H1 (cell line): ENCODE results near the gene DNAJC17. TPM values are rescaled to one million over a fixed set of nuclear protein-coding genes. Genes with fewer than 3 reads are reported as not detected.

ENCODE experiments used
- CTCF ChIA-PET: fragments of 300-600 bp; sonication (Branson Sonifier 250); formaldehyde crosslinking; loops from one replicate; lab custom pipeline; 2021; ENCODE audit not compliant: partially characterized antibody; lab: Charles Lee
- POLR2A ChIA-PET: fragments of 300-600 bp; sonication (Branson Sonifier 250); formaldehyde crosslinking; loops from one replicate; lab custom pipeline; 2021; ENCODE audit warnings: inconsistent platforms; ENCODE audit not compliant: partially characterized antibody; lab: Charles Lee
- DNase-seq, 2 experiments: peaks; one replicate each; pipeline versions ENCODE4 v3.0.0 to v3.0.0-alpha.2; 2010 to 2022; ENCODE audit warnings: low spot score in 2 of 2, low read depth in 1 of 2, mixed read lengths in 1 of 2
- FAIRE-seq: peaks from 2 replicates; lab custom pipeline; 2011; peaks lifted over from hg19 to GRCh38; lab: Jason Lieb, UNC
- H2AFZ ChIP-seq: 2 replicates; pipeline ENCODE4 v1.8.1; 2012; ENCODE audit warnings: low read length, inconsistent platforms
- H2AK5ac ChIP-seq: 2 replicates; pipeline ENCODE4 v1.6.1; 2013; ENCODE audit warnings: low read depth, low read length
- H2BK120ac ChIP-seq: replicated peaks from 2 replicates; pipeline ENCODE3; 2013; ENCODE audit warnings: low read depth, low read length, inconsistent platforms
- H2BK12ac ChIP-seq: 2 replicates; pipeline ENCODE4 v1.6.1; 2013; ENCODE audit warnings: low read depth, low read length
- H2BK15ac ChIP-seq: 2 replicates; pipeline ENCODE4 v1.6.1; 2013; ENCODE audit warnings: low read length
- H2BK20ac ChIP-seq: 2 replicates; pipeline ENCODE4 v1.6.1; 2013; ENCODE audit warnings: low read length
- H2BK5ac ChIP-seq: 2 replicates; pipeline ENCODE4 v1.6.1; 2013; ENCODE audit warnings: low read depth, low read length
- H3K14ac ChIP-seq: 2 replicates; pipeline ENCODE4 v1.6.1; 2013; ENCODE audit warnings: inconsistent platforms; ENCODE audit not compliant: insufficient read length
- H3K18ac ChIP-seq: 2 replicates; pipeline ENCODE4 v1.6.1; 2013; ENCODE audit warnings: low read length; ENCODE audit errors: extremely low read depth
- H3K23ac ChIP-seq: 2 replicates; pipeline ENCODE4 v1.6.1; 2013; ENCODE audit warnings: inconsistent platforms; ENCODE audit not compliant: insufficient read length
- H3K23me2 ChIP-seq: 2 replicates; pipeline ENCODE4 v1.6.1; 2013; ENCODE audit warnings: low read depth, low read length
- H3K27ac ChIP-seq: 2 replicates; pipeline ENCODE4 v1.6.1; 2011; ENCODE audit warnings: low read depth, low read length, inconsistent platforms
- H3K27me3 ChIP-seq, 4 experiments: replicated peaks in 1 of 4; 1 replicate in 1 of 4; 2 replicates in 3 of 4; pipeline versions ENCODE4 v1.6.1 to v1.8.1; 2011 to 2013; ENCODE audit warnings: low read length in 3 of 4, mild to moderate bottlenecking in 3 of 4, inconsistent platforms in 2 of 4, mixed read lengths in 2 of 4, moderate library complexity in 1 of 4; ENCODE audit not compliant: control insufficient read depth in 3 of 4, insufficient read depth in 3 of 4; ENCODE audit errors: extremely low read depth in 1 of 4
- H3K36me3 ChIP-seq, 4 experiments: 2 replicates each; pipeline versions ENCODE4 v1.6.1 to v1.8.1; 2011 to 2013; ENCODE audit warnings: mild to moderate bottlenecking in 4 of 4, low read length in 3 of 4, moderate library complexity in 2 of 4, control low read depth in 1 of 4, inconsistent platforms in 1 of 4; ENCODE audit not compliant: insufficient read depth in 4 of 4, control insufficient read depth in 2 of 4
- H3K4ac ChIP-seq: replicated peaks from 2 replicates; pipeline ENCODE3; 2013; ENCODE audit warnings: low read length, low read depth, mixed read lengths, inconsistent platforms; ENCODE audit not compliant: insufficient read length
- H3K4me1 ChIP-seq, 4 experiments: replicated peaks in 1 of 4; 1 replicate in 1 of 4; 2 replicates in 3 of 4; pipeline versions ENCODE4 v1.6.1 to v1.8.1; 2011 to 2013; ENCODE audit warnings: low read length in 3 of 4, inconsistent platforms in 2 of 4, mixed read lengths in 1 of 4; ENCODE audit not compliant: insufficient read depth in 4 of 4, control insufficient read depth in 3 of 4
- H3K4me2 ChIP-seq, 2 experiments: 2 replicates each; pipeline versions ENCODE4 v1.6.1 to v1.8.1; 2011 to 2013; ENCODE audit warnings: low read depth in 2 of 2, low read length in 2 of 2, control low read depth in 1 of 2, inconsistent platforms in 1 of 2, mild to moderate bottlenecking in 1 of 2; ENCODE audit not compliant: insufficient read depth in 1 of 2
- H3K4me3 ChIP-seq, 4 experiments: fragments of 200-600, 300-600 bp in 1 of 4; sonication (generic), shearing (Covaris generic), sonication (Bioruptor Twin) in 1 of 4; 2 replicates each; pipeline versions ENCODE4 v1.5.1 to v1.8.1; 2011 to 2016; ENCODE audit warnings: low read length in 4 of 4, low read depth in 3 of 4, control low read depth in 2 of 4, inconsistent platforms in 2 of 4, mild to moderate bottlenecking in 2 of 4, mixed read lengths in 1 of 4, moderate library complexity in 1 of 4; ENCODE audit not compliant: insufficient read depth in 2 of 4; ENCODE audit errors: extremely low read depth in 1 of 4
- H3K56ac ChIP-seq: replicated peaks from 2 replicates; pipeline ENCODE3; 2013; ENCODE audit warnings: low read depth, mild to moderate bottlenecking, mixed read lengths, low read length, inconsistent platforms; ENCODE audit not compliant: insufficient read length
- H3K79me1 ChIP-seq: 2 replicates; pipeline ENCODE4 v1.6.1; 2013; ENCODE audit warnings: low read depth, low read length, control low read depth
- H3K79me2 ChIP-seq, 2 experiments: 2 replicates each; pipeline versions ENCODE4 v1.6.1 to v1.8.1; 2012 to 2013; ENCODE audit warnings: low read length in 2 of 2, mild to moderate bottlenecking in 2 of 2, inconsistent platforms in 1 of 2; ENCODE audit not compliant: insufficient read depth in 2 of 2, control insufficient read depth in 1 of 2
- H3K9ac ChIP-seq, 4 experiments: replicated peaks in 1 of 4; 1 replicate in 1 of 4; 2 replicates in 3 of 4; pipeline versions ENCODE4 v1.6.1 to v1.8.1; 2011 to 2013; ENCODE audit warnings: low read depth in 3 of 4, low read length in 3 of 4, control low read depth in 2 of 4, mild to moderate bottlenecking in 2 of 4, moderate library complexity in 2 of 4, inconsistent platforms in 1 of 4; ENCODE audit errors: extremely low read depth in 1 of 4
- H3K9me3 ChIP-seq, 2 experiments: 2 replicates each; pipeline versions ENCODE4 v1.6.1 to v1.8.1; 2012 to 2013; ENCODE audit warnings: mild to moderate bottlenecking in 2 of 2, moderate library complexity in 2 of 2, control low read depth in 1 of 2, inconsistent platforms in 1 of 2, low read depth in 1 of 2, low read length in 1 of 2, mixed read lengths in 1 of 2; ENCODE audit not compliant: insufficient read depth in 2 of 2
- H4K20me1 ChIP-seq, 2 experiments: replicated peaks in 1 of 2; 2 replicates each; pipeline versions ENCODE3 to v1.8.1; 2011 to 2013; ENCODE audit warnings: inconsistent platforms in 2 of 2, low read length in 2 of 2, mild to moderate bottlenecking in 1 of 2; ENCODE audit not compliant: insufficient read depth in 2 of 2, control insufficient read depth in 1 of 2
- H4K5ac ChIP-seq: 2 replicates; pipeline ENCODE4 v1.6.1; 2013; ENCODE audit warnings: low read length, low read depth, mixed read lengths, inconsistent platforms; ENCODE audit not compliant: insufficient read length
- H4K8ac ChIP-seq: 2 replicates; pipeline ENCODE4 v1.8.0; 2013; ENCODE audit warnings: mild to moderate bottlenecking, moderate library complexity, low read length, inconsistent platforms; ENCODE audit not compliant: insufficient read depth; ENCODE audit errors: extremely low read depth
- H4K91ac ChIP-seq: replicated peaks from 2 replicates; pipeline ENCODE3; 2013; ENCODE audit warnings: low read length, mixed read lengths, inconsistent platforms; ENCODE audit not compliant: insufficient read length
- POLR2AphosphoS5 ChIP-seq: IDR thresholded peaks from 2 replicates; pipeline ENCODE4 v1.6.1; 2011; ENCODE audit warnings: low read depth, low read length
- SIN3A ChIP-seq, 2 experiments: IDR thresholded peaks in 1 of 2; conservative IDR thresholded peaks in 1 of 2; 2 replicates each; pipeline ENCODE4 v1.6.1; 2011 to 2012; ENCODE audit warnings: low read length in 2 of 2, improper control_type of control experiment in 1 of 2, low read depth in 1 of 2, mild to moderate bottlenecking in 1 of 2
- SIRT6 ChIP-seq: IDR thresholded peaks from one replicate; pipeline ENCODE4 v1.7.1; 2012; ENCODE audit warnings: low read length, inconsistent platforms
- SIX5 ChIP-seq: IDR thresholded peaks from 2 replicates; pipeline ENCODE4 v1.6.1; 2011; ENCODE audit warnings: mild to moderate bottlenecking, low read depth, low read length
- SP2 ChIP-seq: IDR thresholded peaks from 2 replicates; pipeline ENCODE4 v1.6.1; 2012; ENCODE audit warnings: mild to moderate bottlenecking, low read length, inconsistent platforms
- TAF1 ChIP-seq: IDR thresholded peaks from 2 replicates; pipeline ENCODE4 v1.6.1; 2011; ENCODE audit warnings: mild to moderate bottlenecking, low read depth, low read length
- TAF7 ChIP-seq: optimal IDR thresholded peaks from 2 replicates; pipeline ENCODE3; 2011; ENCODE audit warnings: low read depth, mild to moderate bottlenecking, inconsistent platforms, low read length, moderate library complexity, borderline replicate concordance
- WGBS, 2 experiments: shearing (Covaris generic) in 1 of 2; methylation state at CpG; one replicate each; pipeline versions ENCODE4 v1.1.6 to v1.1.7; 2013 to 2015; ENCODE audit warnings: low lambda C conversion rate in 2 of 2, mixed read lengths in 2 of 2, inconsistent platforms in 1 of 2, low coverage in 1 of 2, missing lambda C conversion rate in 1 of 2; ENCODE audit not compliant: insufficient replicate concordance in 2 of 2, insufficient coverage in 1 of 2, insufficient read length in 1 of 2; ENCODE audit errors: extremely low coverage in 1 of 2, missing lambda C conversion rate in 1 of 2; 5-methylcytosine and 5-hydroxymethylcytosine counted together
- polyA plus RNA-seq, 7 experiments: library from polyadenylated mRNA; depleted of rRNA in 3 of 7; stranded (reverse) in 5 of 7; unstranded in 2 of 7; fragments of >200 nt in 5 of 7; fragments of 200-250 nt in 2 of 7; gene quantifications; 1 replicate in 5 of 7; 2 replicates in 1 of 7; 4 replicates in 1 of 7; pipeline versions ENCODE4 v1.2.1 to v1.2.3, GENCODE V29; 2011 to 2013; ENCODE audit warnings: missing spikeins in 2 of 7, mixed read lengths in 2 of 7
- total RNA-seq: library from RNA; stranded (reverse); fragmentation: NEBNext Ultra II Directional; extraction: Animal tissue kit (Norgen Biotek cat#: 25700); gene quantifications from 2 replicates; pipeline ENCODE4 v1.2.1, GENCODE V29; 2021

Gene DNAJC17
- total and polyA plus RNA-seq, 2 of the 8 experiments (the other 6 are each of a cell fraction or from before 2014, with no cell fraction given), result 39.5 to 45.4 TPM

- Histone ChIP-seq H3K56ac (no peak overlapping the region), H2BK120ac (no peak overlapping the region), H3K27ac (no peak overlapping the region), H3K36me3 (peaks cover 0 to 2% (median 0%) of the 10 kb centered on the region in 4 experiments; a peak in 3 of 8 replicates), H3K4ac (no peak overlapping the region), H3K23me2 (peaks cover 13% of the 10 kb centered on the region), H4K91ac (no peak overlapping the region), H3K9me3 (no peaks in the 10 kb centered on the region), H4K20me1 (peaks cover 5 to 13% of the 10 kb centered on the region in 2 experiments), H3K79me2 (peaks cover 0 to 22% of the 10 kb centered on the region in 2 experiments; a peak in 3 of 4 replicates), H2BK15ac (no peak overlapping the region), H2BK12ac (no peak overlapping the region), H4K5ac (no peak overlapping the region), H3K23ac (no peak overlapping the region), H3K4me2 (no peak overlapping the region), H3K4me3 (no peak overlapping the region), H3K18ac (no peak overlapping the region), H2BK5ac (no peak overlapping the region), H3K27me3 (peaks cover 0 to 2% (median 0%) of the 10 kb centered on the region in 4 experiments; a peak in 1 of 7 replicates), H3K4me1 (peaks cover 0 to 16% (median 10%) of the 10 kb centered on the region in 4 experiments; a peak in 6 of 7 replicates), H2BK20ac (no peak overlapping the region), H4K8ac (no peak overlapping the region), H2AK5ac (no peak overlapping the region), H3K14ac (no peak overlapping the region), H3K79me1 (peaks cover 12% of the 10 kb centered on the region), H3K9ac (no peak overlapping the region), H2AFZ (no peak overlapping the region)
- CTCF ChIA-PET, result interaction anchor here (1.3 to 14.5 kb wide), 2 partner anchors 15 to 55 kb away, joined by 3 to 157 read pairs; no protein-coding TSS in a partner anchor
- DNase-seq (no peak), FAIRE-seq (no peak)
- POLR2A ChIA-PET, result no interaction called here
- no peak for TF ChIP-seq TAF7
- no peak for TF ChIP-seq SIN3A (conservative IDR thresholded peaks at IDR 0.05 in 1 of 2, IDR thresholded peaks at IDR 0.05 in 1 of 2; ENCODE audit: low read depth in 1 of 2, low read length in 2 of 2)
- TF ChIP-seq SP2, result no peak
- TF ChIP-seq TAF1, result no peak
- TF ChIP-seq SIRT6, result no peak
- TF ChIP-seq POLR2AphosphoS5, result no peak
- TF ChIP-seq SIX5, result no peak
- 95% methylated on average over 2 of the region's 2 CpGs; no CpG with 5 or more reads in 1 of the 2 experiments for WGBS, 2 experiments
Measured at GRCh38 chr15:40841741-40842140, 34.5 kb upstream of the DNAJC17 start.
